ENCODE data around the gene ZMYND10. TPM values are rescaled to one million over a fixed set of nuclear protein-coding genes. Genes with fewer than 3 reads are reported as not detected.

Gene ZMYND10
- total and polyA plus RNA-seq, 8 donors, result 0.35 to 8.3 (median 1.3) TPM

DNA sequence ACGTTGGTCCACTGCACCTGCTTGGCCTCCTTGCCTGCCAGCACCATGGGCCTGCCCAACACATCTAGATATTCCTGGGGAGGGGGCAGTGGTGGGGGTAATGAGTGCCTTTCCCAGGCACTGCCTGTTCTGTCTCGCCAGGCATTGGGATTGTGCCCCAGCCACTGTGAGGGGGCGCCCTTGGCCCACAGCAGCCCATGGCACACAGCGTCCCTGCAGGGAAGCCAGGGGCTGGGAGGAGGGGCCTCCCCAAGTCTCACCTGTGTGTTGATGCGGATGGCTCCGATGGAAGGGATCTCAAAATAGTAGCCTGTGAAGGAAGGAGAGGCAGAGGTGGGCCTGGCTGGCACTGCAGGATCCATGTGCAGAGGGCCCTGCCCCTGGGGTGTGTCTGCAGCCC lies 32.5 kb upstream of the ZMYND10 start:
- Histone ChIP-seq H3K9me3 (no peaks in the 10 kb centered on the region), H3K27me3 (no peaks in the 10 kb centered on the region), H3K36me3 (no peaks in the 10 kb centered on the region), H3K4me1 (no peaks in the 10 kb centered on the region), H3K27ac (no peak overlapping the region), H3K4me3 (no peak overlapping the region)
- DNase-seq, result no peak
- intact Hi-C loops (cut with DNase I), result no loop called here
- FAIRE-seq, result no peak
- 84 to 88% methylated on average over 6 of the region's 6 CpGs for WGBS, 2 donors
- TF ChIP-seq CTCF (IDR thresholded peaks at IDR 0.05), result no peak
- no peak for ATAC-seq

- WGBS, 2 donors, result 65 to 70% methylated on average over 6 to 7 of the region's 7 CpGs
- Histone ChIP-seq H3K27ac (no peak overlapping the region), H3K27me3 (no peaks in the 10 kb centered on the region), H3K4me3 (no peak overlapping the region), H3K4me1 (no peaks in the 10 kb centered on the region), H3K9me3 (no peaks in the 10 kb centered on the region), H3K36me3 (no peaks in the 10 kb centered on the region)
- no peak for TF ChIP-seq CTCF (IDR thresholded peaks at IDR 0.05)
- no peak for DNase-seq
- intact Hi-C loops (cut with DNase I), result no loop called here
- no peak for ATAC-seq
- no peak for FAIRE-seq
Observed at GRCh38 chr3:50375258-50375931, 29.9 kb upstream of the ZMYND10 start.

DNA sequence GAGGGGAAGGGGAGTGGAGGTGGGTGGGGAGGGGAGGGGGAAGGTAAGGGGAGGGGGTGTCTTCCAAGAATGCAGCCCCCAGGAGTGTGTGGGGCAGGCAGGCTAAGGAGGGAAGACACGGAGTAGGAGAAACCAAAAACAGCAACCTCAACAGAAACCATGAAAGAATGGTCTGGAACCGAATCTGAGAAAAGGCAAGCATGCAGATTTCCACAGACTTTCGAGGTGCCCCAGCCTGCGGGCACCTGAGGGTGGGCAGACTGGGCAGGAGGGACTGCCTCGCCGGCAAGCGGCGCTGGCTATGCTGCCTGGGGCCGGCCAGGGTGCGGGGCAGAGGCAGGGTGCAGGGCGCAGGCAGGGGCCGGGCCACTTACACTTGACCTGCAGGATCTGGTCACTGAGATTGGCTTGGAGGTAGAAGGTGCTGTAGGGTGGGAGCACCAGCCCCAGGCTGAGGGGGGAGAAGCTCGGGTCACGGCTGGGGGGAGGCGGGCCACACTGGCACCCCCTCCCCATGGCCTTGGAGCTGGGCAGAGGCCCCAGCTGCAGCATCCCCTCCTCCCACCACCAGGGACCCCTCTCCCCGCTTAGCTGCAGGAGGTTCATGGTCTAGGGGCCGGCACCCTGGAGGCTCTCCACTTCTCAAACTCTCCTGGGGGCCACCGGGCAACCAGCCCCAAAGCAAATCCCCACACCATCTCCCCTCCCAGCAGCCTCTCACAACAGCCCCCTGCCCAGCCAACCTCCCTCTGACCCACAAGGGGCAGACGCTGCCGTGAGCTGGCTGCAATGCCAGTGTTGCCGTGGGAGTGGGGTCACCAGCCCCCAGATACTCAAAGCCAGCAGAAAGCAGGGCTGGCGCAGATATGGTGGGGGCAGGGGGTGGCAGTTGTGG lies 29.1 kb upstream of the ZMYND10 start:
- DNase-seq (no peak), ATAC-seq (no peak), FAIRE-seq (no peak)
- 80 to 82% methylated on average over 19 to 22 of the region's 22 CpGs for WGBS, 2 donors
- no peaks in the 10 kb centered on the region for H3K9me3 ChIP-seq
- no peak for TF ChIP-seq CTCF (IDR thresholded peaks at IDR 0.05)
- intact Hi-C loops (cut with DNase I), result no loop called here
- no peaks in the 10 kb centered on the region for H3K4me1 ChIP-seq
- H3K36me3 ChIP-seq, result no peaks in the 10 kb centered on the region
- no peak overlapping the region for H3K27ac ChIP-seq
- no peaks in the 10 kb centered on the region for H3K27me3 ChIP-seq
- no peak overlapping the region for H3K4me3 ChIP-seq

DNA sequence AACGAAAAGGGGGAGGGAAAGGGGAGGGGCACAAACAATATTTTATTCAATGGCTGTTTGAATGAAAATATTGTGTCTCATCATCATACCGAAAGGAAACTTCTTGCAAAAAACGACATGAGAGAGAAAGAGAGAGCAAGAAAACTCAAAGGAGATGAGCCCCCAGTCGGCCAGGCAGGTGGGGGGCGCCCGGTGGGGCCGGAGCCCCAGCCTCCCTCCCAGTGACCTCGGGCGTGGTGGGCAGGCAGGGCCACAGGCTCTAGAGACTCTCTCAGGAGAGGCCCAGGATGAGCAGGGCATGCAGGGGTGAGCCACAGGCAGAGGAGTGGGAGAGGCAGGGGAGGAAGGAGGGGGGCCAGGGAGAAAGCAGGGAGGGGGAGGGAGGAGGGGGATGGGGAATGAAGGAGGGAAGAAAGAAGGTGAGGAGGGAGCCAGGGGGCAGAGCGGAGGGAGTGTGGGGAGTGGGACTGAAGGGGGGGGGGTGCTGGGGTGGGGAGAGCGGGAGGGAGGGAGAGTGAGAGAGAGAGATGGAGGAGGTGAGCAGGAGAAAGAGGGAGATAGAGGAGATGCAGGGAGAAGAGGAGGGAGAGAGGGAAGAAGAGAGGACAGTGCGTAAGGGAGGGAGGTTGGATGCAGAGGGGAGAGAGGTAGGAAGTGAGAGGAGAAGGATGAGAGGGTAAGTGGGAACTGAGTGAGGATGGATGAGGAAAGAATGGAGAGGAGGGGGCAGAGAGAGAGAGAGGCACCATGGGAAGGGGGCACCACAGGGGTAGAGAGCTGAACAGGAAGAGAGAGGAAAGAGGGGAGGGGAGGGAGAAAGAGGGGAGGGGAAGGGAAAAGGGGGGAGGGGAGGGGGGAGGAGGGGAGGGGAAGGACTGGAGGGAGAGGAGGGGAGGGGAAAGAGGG lies 27.9 kb upstream of the ZMYND10 start:
- Histone ChIP-seq H3K27me3 (no peaks in the 10 kb centered on the region), H3K9me3 (no peaks in the 10 kb centered on the region), H3K4me3 (no peak overlapping the region), H3K36me3 (no peaks in the 10 kb centered on the region), H3K4me1 (no peaks in the 10 kb centered on the region), H3K27ac (no peak overlapping the region)
- no peak for DNase-seq
- no peak for FAIRE-seq
- no peak for TF ChIP-seq CTCF (IDR thresholded peaks at IDR 0.05)
- ATAC-seq, result no peak
- WGBS, 2 donors, result 50 to 51% methylated on average over 12 of the region's 12 CpGs
- intact Hi-C loops (cut with DNase I), result no loop called here

Data from pancreas (tissue), 10 donors.